ENCODE measurements around the gene LEUTX.
"Not testable (repeated sequence)": the region's sequence is repeated elsewhere in the genome, so short reads cannot be mapped to it uniquely, and the experiment has no call there.

Gene LEUTX, protein sequence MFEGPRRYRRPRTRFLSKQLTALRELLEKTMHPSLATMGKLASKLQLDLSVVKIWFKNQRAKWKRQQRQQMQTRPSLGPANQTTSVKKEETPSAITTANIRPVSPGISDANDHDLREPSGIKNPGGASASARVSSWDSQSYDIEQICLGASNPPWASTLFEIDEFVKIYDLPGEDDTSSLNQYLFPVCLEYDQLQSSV

DNA sequence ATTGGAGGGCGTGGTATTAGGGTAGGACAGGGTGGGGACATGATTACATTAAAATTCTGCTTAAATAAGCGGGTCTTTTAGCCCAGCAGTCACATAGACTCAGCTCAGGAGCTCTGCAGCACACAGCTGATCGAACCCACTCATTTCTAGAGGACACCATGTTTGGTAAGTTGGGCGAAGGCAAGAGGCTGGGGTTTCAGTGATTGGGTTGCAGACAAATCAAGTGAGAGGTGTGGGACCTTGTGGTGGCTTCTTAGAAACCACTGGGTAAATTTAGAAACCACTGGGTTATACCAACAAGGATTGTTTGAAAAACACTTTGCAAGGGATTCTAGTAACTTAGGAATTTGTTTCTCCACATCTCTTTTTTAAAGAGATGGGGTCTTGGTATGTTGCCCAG, at the start of gene LEUTX:
LEUTX (plus strand) TSS at position 92 of the 400 bp plus-strand sequence; CDS start at position 159, 67 bp downstream.
- DNase-seq, result no peak

- no peak for DNase-seq
These were observed 49.1 kb upstream of the LEUTX start for GRCh38 chr19:39729594-39729993.

DNA sequence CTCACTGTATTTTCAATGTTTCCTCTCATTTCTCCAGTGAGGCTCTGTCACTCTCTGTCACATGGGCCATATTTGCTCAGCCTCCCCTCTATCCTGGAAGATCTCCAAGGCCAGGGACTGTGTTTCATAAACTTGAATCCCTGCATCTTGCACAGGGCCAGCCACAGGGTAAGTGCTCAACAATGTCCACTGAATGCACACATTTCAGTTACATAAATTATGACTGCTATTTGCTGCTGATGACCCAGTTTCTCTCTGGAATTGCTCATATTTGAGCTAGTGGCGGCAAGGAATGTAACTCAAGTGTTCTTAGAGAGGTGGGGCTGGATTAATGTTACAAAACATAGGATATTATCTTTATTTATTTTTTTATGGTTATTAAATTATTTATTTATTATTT, 47.0 kb upstream of the LEUTX start:
- DNase-seq, result no peak

DNA sequence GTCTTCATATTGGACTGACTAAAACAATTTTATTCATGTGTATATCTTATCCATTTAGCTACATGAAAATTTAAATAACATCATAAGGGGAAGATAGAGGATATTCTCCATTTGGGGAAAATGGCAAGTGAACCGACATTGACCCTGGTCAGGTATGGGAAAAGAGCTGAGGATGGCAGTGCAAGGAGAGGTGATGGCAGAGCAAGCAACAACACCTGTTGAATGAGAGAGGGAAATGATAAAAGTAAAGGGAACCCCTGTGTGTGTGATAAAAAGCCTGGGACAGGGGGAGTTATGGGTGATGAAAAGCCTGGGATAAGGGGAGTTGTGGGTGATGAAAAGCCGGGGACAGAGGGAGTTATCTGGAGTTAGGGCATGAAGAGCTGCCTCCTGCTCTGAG, 44.8 kb upstream of the LEUTX start:
- no peak for DNase-seq

DNA sequence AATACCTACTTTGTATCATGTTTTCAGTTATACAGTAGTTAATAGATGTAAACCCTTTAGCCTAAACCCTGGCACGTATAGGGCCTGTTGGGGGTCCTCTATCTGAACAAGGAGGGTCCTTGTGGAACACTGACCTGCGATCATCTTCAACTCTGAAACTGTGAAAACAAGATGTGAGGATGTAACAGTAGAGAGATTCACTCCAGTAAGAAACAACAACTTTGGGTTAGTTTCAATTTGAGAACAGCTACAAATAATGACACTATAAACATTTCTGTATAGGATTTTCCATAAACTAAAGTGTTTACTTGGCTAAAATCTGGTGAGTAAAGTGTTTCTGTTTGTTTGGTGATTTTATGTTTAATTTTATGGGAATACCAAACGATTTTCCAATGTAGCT, 43.0 kb upstream of the LEUTX start:
- no peak for DNase-seq

- DNase-seq, result no peak
These were observed 42.6 kb upstream of the LEUTX start for GRCh38 chr19:39736088-39736487.

GRCh38 chr19:39737351-39737750, 41.3 kb upstream of the LEUTX start:
- DNase-seq, result no peak

DNA sequence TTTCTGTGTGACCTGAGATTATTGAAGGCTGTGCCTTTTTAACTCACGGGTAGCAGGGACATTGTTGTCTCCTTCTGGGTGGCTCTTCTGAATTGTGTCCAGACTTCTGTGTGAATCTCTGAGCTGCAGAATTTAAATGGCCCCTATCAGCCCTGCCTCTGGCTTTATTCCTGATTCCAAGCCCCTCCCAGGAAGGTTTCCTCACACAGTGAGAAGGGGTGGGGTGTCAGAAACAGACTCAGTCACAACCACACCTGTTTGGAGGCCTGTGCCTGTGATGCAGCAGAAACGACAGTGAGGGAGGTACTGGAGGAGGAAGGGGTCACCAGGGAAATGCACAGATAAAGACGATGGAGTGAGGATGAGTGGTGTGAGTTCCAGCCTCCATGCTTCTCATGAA, 40.8 kb upstream of the LEUTX start, which contains the start of gene CLC:
CLC (minus strand) TSS at position 139 of the 400 bp plus-strand sequence; CDS start at position 62, 77 bp downstream.
- DNase-seq, result no peak

GRCh38 chr19:39738814-39739213, 39.8 kb upstream of the LEUTX start:
- DNase-seq, result no peak

- no peak for DNase-seq
These were observed 38.3 kb upstream of the LEUTX start for GRCh38 chr19:39740395-39740794.

GRCh38 chr19:39745643-39746042, 33.0 kb upstream of the LEUTX start:
- no peak for DNase-seq

- DNase-seq, result no peak
These were observed 31.7 kb upstream of the LEUTX start for GRCh38 chr19:39746836-39747529.

- DNase-seq, result no peak
These were observed 28.7 kb upstream of the LEUTX start for GRCh38 chr19:39749981-39750380.

GRCh38 chr19:39752390-39752789, 26.3 kb upstream of the LEUTX start:
- no peak for DNase-seq

DNA sequence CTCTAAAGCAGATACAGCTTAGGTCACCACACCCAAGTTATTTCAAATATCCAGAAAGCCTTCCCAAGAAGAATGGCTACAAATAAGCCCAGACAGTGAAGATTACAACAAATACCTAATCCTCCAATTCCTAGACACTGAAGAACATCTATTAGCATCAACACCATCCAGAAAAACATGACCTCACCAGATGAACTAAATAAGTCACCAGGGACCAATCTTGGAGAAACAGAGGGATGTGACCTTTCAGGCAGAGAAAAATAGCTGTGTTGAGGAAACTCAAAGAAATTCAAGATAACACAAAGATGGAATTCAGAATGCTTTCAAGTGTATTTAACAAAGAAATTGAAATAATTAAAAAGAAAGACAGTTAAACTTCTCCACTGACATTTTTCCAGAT, 25.9 kb upstream of the LEUTX start:
- no peak for DNase-seq

GRCh38 chr19:39754544-39754943, 24.1 kb upstream of the LEUTX start:
- no peak for DNase-seq

DNA sequence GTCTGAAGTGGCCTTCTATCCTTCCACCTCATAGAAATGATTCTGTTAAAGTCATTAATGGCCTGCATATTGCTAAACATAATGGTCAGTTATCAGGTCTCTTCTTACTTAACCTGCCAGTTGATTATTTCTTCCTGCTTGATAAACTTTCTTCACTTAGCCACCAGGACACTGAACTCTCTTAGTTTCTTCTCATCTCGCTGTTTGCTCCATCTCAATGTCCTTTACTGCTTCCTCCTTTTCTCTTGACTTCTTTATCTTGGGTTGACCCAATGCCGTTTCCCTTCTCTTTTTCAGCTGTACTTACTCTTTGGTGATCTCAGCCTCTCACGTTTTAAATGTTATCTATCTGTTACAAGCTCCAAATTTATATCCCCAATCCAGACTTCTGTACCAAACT, 23.7 kb upstream of the LEUTX start:
- DNase-seq, result no peak

DNA sequence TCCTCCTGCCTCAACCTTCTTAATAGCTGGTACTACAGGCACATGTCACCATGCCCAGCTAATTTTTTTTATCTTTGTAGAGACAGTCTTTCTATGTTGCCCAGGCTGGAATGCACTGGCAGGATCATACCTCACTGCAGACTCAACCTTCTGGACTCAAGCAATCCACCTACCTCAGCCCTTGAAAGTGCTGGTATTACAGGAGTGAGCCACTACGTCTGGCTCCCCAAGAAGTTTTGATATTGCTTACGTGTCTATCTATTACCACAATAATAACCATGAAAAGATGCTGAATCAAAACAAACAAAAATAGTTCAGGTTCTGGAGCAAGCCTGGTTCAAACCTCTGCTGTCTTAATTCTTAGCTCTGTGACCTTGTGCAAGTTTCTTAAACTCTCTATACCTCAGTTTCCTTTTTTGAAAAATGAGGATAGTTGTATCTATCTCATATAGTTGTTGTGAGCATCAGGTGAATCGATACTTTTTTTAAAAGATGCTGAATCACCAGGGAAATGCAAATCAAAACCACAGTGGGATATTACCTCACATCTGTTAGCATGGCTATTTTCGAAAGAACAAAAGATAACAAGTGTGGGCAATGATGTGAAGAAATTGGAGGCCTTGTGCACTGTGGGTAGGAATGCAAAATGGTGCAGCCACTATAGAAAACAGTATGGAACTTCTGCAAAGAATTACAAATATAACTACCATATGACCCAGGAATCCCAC, 19.0 kb upstream of the LEUTX start:
- DNase-seq, result no peak

DNA sequence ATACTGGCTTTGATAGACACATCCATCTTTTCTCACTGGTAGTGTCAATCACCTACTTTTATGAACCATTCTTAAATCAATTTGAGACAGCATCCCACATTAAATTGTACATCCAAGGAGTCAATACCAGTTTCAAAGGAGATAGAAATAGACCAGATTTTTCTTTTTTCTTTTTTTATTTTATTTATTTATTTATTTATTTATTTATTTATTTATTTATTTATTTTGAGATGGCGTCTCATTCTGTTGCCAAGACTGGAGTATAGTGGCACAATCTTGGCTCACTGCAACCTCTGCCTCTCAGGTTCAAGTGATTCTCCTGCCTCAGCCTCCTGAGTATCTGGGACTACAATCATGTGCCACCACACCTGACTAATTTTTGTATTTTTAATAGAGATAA, 16.8 kb upstream of the LEUTX start:
- not testable (repeated sequence) for DNase-seq

DNA sequence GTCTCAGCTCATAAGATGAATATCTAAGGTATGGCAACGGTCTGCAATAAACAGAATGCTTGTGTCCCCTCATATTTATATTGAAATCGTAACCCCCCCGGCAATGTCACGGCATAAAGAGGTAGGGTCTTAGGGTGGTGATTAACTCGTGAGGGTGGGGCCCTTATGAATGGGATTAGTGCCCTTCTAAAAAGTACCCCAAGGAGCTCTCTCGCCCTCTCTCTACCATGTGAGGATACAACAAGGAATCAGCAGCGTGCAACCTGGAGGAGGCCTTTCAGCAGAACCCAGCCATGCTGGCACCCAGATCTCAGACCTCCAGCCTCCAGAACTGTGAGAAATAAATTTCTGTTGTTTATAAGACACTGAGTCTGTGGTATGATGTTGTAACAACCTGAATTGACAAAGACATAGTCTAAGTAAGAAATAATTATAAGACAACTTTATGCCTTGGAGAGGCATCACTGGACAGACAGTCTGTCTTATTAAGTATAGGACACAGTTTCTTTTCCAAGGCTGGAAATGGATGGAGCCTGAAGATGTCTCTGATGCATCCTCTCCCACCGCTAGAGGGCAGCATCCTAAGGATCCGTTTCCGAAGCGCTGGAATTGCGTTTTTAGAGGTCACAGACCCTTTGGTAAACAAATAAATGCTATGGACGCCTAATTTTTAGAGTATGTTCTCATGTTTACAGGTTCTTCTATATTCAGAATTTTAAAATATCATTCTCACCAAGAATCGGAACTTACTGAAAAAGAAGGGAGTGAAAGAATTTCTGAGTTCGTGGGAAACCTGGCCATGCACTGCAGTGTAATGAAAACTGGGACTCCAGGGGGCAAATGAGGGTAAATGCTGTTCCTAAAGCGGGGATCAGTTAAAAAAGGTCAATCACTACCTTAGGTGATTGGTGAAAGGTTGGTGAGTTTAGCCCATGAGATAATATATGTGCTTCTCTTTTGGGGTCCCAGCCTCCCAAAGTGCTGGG, 13.3 kb upstream of the LEUTX start:
- DNase-seq, result peak; percentile 36

- DNase-seq, result no peak
These were observed 10.3 kb upstream of the LEUTX start for GRCh38 chr19:39768334-39768733.

DNA sequence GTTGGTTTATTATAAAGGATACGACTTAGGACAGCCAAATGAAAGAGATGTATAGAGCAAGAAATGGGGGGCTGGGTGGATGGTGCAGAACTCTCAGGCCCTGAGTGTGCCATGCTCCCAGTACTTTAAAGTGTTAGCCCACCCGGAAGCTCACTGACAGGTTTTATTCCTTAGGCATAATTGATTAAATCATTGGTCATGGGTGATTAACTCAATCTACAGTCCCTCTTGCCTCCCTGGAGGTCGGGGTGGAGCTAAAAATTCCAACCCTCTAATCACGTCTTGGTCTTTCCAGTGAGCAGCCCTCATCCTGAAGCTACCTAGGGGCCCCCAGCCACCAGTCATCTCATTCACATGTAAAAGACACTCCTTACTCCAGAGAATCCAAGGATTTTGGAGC, 9.9 kb upstream of the LEUTX start:
- DNase-seq, result no peak

DNA sequence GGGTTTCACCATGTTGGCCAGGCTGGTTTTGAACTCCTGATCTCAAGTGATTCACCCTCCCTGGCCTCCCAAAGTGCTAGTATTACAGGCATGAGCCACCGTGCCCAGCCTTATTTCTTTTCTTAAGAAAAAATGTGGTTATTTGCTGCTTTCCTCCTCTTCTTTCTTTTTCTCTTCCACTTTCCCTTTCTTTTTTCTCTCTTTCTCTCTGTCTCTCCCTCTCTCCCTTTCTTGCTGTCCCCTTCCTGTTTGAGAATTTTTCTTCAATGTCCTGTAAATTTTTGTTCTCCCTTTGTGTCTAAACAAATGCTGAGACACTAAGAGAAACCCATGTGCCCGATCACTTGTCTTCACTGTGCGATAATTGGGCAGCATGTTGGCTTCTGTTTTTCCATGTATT, 2.2 kb downstream of the LEUTX start:
- DNase-seq, result no peak
